T-helper 2 cell treated with Interferon-gamma antibody and Interleukin-4, amounts not matched to agents 100 ng/mL and 5 ng/mL, for 36 hours (primary cell): ENCODE data around the gene DOCK3. TPM values are rescaled to one million over a fixed set of nuclear protein-coding genes. Genes with fewer than 3 reads are reported as not detected.

ENCODE experiments used
- intact Hi-C: fragments of 100-400 bp; cut with micrococcal nuclease; formaldehyde crosslinking; loops from one replicate; pipeline ENCODE4 v1.15.1; 2023
- total RNA-seq: library from RNA; stranded (reverse); gene quantifications from 2 replicates; pipeline ENCODE4 v1.2.3, GENCODE V29; 2022

DOCK3 gene, protein sequence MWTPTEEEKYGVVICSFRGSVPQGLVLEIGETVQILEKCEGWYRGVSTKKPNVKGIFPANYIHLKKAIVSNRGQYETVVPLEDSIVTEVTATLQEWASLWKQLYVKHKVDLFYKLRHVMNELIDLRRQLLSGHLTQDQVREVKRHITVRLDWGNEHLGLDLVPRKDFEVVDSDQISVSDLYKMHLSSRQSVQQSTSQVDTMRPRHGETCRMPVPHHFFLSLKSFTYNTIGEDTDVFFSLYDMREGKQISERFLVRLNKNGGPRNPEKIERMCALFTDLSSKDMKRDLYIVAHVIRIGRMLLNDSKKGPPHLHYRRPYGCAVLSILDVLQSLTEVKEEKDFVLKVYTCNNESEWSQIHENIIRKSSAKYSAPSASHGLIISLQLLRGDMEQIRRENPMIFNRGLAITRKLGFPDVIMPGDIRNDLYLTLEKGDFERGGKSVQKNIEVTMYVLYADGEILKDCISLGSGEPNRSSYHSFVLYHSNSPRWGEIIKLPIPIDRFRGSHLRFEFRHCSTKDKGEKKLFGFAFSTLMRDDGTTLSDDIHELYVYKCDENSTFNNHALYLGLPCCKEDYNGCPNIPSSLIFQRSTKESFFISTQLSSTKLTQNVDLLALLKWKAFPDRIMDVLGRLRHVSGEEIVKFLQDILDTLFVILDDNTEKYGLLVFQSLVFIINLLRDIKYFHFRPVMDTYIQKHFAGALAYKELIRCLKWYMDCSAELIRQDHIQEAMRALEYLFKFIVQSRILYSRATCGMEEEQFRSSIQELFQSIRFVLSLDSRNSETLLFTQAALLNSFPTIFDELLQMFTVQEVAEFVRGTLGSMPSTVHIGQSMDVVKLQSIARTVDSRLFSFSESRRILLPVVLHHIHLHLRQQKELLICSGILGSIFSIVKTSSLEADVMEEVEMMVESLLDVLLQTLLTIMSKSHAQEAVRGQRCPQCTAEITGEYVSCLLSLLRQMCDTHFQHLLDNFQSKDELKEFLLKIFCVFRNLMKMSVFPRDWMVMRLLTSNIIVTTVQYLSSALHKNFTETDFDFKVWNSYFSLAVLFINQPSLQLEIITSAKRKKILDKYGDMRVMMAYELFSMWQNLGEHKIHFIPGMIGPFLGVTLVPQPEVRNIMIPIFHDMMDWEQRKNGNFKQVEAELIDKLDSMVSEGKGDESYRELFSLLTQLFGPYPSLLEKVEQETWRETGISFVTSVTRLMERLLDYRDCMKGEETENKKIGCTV (N-terminal part only)
- 0.93 TPM in 2 replicates for total RNA-seq

DNA sequence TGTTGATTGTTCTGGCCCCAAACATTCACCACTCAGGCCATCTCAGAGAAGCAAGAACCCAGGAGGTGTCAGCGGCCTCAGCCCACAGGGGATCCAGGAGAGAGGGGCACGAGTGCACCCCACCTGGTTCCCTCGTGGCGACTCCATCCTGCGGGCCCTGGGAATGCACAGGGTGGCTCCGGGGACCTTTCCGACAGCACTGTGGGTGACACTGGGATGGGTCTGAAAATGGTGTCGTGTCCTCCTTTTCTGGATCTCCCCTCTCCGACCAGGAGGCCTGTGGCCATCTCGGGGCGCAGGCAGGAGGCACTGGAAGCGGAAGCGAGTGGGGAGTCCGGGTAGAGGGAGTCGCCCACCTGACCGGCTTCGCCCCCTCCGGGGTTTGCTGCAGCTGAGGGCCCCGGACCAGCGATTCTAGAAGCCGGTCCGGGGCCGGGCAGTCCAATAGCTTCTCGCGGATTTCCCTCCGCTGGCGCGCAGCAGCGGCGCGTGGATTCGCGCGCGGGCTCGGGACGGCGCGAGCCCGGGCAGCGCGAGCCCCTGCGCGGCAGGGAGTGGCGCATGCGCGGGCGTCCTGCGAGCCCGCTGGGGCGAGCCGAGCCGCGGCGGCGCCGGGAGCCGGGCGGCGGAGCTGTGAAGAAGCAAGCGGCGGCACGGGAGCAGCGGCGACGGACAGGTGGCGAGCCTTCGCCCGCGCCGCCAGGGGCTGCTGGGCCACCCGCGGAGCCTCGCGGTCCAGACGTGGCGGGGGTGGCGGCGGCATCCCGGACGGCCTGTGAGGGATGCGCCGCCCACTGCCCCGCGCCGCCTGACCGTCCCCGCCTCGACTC is at the start of gene DOCK3:
DOCK3 (plus strand) TSS at position 579 of the 830 bp plus-strand sequence. CDS start 337 bp downstream, outside the sequence.
- intact Hi-C loops: no loop called here

DNA sequence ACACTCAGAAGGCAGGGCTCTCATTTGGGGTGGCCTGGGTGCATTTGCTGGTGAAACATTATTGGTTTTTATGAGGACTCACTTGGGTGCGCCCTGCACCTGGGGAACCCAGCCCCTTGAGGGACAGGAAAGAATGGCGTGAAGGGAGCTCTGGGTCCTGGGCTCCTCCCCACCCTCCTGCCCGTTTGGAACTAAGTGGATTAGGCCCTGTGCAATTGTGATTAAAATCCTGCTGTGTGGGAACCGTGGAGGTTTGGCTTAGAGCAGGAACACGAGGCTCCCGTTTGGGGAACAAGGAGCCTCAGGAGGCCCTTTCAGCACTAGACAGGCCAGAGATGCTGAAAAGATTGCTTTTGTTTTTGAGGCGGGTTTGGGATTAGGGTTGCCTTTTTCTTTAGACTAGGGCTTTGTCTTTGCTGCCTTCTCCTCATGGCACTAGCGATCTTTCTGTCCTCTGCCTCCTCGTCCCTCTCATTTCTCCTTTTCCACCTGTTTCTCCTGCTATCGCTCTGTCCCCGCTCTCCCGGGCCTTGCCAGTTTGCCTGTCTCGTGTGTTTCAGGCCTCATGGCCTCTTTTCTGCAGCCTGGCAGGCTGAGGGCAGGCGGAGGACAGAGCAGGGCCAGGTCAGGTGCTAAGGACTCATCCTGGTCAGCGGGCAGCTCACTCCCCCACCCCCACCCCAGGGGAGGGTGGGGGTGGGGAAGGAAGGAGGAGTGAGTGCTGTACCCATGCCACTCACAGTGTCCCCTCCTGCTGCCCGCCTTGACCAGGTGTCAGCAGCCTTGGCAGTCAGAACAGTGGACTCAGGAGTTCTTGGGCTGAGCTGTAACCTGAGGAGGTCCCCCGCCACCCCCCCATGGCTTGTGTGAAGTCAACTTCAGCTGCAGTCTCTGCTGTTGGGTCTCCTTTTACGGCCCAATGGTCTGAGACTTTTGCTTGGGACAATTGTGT is 49.2 kb upstream of the DOCK3 start:
- intact Hi-C loops: no loop called here

- intact Hi-C loops: no loop called here
Measured at GRCh38 chr3:50626401-50626800, 48.3 kb upstream of the DOCK3 start.

- intact Hi-C loops: no loop called here
Measured at GRCh38 chr3:50627407-50628051, 47.2 kb upstream of the DOCK3 start.

DNA sequence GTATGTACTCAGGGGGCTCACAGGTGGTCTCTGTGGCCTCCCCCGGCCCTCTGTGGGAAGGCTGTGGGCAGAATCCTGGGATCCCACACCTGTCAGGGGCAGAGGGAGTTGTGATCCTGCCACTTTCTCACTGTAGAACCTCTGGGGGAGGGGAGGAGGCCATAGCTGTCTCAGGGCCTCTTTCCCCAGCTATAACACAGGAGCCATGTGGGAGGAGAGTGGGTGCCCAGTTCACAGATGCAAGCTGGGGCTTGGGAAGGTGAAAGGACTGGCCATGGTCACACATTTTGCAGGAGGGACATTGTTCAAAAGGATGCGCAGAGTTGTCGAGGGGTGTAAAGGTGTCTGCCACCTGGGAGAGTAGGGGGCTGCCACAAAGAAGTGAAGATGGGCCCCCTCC is 46.1 kb upstream of the DOCK3 start:
- intact Hi-C loops: no loop called here

DNA sequence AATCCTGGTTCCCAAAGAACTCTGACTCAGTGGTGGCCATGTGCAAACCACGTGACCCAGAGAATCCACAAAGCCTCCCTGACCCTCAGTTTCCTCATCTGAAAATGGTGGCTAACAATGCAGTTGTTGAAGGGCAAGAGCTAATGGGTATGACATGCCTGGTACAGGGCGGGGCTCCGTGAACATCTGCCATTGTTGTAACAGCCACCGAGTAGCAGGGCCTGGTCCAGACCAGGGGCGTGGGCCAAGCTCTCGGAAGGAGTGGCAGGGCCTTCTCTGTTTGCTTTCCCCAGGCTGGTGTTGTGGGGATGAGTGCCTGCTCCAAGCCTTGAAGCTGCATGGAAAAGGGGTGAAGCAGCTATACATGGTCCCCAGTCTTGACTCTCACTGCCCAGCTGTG is 44.3 kb upstream of the DOCK3 start:
- intact Hi-C loops: no loop called here

DNA sequence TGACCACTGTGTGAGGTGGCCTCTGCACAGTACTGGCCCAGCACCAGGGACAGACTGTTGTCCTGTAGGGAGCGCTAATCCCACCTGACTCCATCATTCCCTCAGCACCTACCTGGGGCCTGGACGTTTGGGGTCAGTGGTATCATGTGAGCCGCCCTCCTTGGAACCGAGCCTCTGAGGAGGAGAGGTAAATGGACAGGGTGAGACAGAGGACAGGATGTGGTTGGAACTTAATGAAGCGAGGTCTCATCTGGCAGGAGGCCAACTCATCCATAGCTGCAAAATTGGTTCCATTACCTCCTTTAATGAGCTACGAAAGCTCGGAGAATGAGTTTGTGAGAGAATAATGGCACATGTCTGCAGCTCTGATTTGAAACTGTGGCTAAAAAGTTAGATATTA is 43.9 kb upstream of the DOCK3 start:
- intact Hi-C loops: no loop called here

DNA sequence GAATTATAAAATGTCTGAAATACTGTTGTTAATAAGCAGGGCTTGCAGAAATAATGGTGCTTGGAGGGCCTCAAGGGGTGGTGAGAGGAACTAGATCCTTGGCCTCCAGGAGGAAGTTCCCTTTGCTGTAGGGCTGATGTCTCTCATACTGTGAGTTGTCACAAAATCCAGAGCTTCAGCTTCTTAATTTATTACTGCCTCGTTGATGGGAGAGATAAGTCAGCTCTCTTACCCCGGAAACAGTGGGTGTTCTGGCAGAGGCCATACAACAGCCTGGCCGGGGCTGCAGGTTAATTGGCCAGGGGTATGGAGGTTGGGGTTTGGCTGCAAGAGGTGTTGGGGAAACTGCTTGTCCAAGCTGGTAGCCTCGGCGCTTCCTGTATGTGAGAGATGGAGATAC is 42.3 kb upstream of the DOCK3 start:
- intact Hi-C loops: no loop called here

- intact Hi-C loops: no loop called here
Measured at GRCh38 chr3:50633230-50633790, 41.4 kb upstream of the DOCK3 start.

- intact Hi-C loops: no loop called here
Measured at GRCh38 chr3:50635066-50635465, 39.7 kb upstream of the DOCK3 start.

GRCh38 chr3:50637011-50637410 is 37.7 kb upstream of the DOCK3 start:
- intact Hi-C loops: no loop called here

DNA sequence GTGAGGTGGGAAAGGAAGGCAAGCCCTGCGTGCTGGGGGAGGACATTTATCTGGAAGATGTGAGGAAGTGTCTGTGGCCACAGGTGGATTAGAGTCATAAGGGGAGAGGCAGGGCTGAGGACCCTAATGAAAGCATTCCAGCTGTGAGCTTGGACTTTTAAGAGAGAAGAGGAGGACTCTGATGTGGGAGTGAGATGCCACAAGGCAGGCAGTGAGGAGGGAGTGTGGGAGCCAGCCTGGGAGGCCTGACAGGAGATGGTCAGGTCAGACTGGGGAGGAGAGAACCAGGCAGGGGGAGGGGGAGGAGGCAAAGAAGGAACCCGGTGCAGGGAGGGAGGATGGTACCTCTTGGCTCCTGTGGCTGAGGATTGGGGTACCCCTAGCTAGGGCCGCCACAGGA is 36.8 kb upstream of the DOCK3 start:
- intact Hi-C loops: no loop called here

DNA sequence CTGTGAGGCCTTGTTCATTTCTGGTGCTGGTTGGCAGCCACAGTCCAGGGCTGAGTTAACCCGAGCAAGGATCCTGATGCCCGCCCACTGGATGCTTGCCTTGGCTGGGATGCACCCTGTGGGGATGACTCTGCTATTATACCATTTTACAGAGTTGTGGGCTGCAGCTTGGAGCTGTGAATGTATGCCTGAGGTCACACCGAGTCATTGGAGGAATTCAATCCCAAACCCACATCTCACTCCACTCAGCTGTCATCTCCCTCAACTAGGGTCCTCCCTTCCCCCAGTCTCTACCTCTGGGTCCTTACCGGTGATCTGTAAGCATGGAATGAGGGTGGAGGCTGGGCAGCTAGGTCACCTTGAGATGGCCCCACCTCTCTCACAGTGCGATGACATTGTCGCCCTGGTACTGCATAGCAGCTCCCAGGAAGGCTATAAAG is 35.7 kb upstream of the DOCK3 start:
- intact Hi-C loops: no loop called here

DNA sequence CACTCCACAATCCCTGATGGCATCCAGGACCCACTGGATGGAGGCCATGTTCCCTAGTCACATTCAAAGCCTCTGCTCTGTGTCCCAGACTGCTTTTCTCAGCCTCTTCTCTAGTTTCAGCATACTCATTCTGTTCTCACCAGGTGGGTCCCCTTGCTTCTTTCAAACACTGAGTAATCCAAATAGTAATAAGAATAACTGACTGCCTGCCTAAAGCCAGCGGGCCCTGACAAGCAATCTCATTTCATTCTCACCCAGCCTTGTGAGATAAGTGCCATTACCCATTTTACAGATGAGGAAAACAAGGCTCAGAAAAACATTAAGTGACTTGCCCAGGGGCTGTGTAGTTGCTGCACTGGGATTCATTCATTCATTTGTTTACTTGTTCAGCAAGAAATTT is 32.3 kb upstream of the DOCK3 start:
- intact Hi-C loops: no loop called here

GRCh38 chr3:50644561-50644960 is 30.2 kb upstream of the DOCK3 start:
- intact Hi-C loops: no loop called here

DNA sequence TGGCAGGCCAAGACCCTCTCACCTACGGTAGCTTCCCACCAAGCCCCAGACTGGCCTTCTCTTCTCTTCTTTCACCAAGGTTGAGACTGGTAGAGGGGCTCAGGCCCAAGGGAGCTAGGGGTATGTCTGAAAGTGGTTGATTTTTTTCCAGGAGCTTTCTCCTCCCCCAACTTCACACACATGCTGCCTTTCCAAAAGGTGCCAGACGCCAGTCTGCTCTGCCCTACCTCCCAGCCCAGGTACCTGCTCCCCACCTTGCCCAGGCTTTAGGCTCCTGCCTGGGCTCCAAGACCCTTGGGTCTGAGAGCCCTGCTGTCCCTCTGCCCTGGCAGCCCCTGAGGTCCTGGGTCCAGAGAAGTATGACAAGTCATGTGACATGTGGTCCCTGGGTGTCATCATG is 29.3 kb upstream of the DOCK3 start:
- intact Hi-C loops: no loop called here

GRCh38 chr3:50648313-50648712 is 26.4 kb upstream of the DOCK3 start:
- intact Hi-C loops: no loop called here

- intact Hi-C loops: no loop called here
Measured at GRCh38 chr3:50648944-50649343, 25.8 kb upstream of the DOCK3 start.

DNA sequence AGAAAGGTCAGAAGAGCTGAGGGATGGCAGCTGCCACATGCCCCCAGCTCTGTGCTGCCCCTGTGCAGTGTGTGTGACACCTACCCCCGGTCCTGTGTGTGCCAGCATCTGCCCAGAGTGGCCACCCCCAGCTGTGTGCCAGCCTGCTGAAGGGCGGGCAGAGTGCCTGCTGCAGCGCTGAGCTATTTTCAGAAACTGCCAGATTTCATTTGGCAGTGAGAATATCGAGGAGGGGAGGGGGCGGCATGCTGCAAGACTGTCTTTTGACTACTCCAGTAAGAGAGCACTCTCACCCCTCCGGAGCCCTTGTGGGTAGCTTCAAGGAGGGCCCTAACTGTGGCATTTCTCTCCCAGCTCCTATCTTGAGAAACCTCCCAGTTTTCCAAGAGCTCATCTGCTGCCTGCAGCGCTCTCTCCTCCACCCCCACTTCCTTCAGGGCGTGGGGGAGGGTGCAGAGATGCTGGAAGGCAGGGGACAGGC is 25.2 kb upstream of the DOCK3 start:
- intact Hi-C loops: no loop called here
